GM12878 (cell line): ENCODE data around the gene TMC4. TPM values are rescaled to one million over a fixed set of nuclear protein-coding genes. Genes with fewer than 3 reads are reported as not detected.

ENCODE experiments used
- CUX1 ChIP-seq: IDR thresholded peaks from 2 replicates; pipeline ENCODE4 v1.6.1; 2012; ENCODE audit warnings: improper control_type of control experiment, low read depth, low read length; ENCODE audit not compliant: insufficient replicate concordance
- FOXK2 ChIP-seq: fragments of 450-650 bp; IDR thresholded peaks from 2 replicates; pipeline ENCODE4 v1.6.1; 2017; ENCODE audit warnings: mild to moderate bottlenecking, moderate library complexity
- IKZF1 ChIP-seq: fragments of 450-650 bp; conservative IDR thresholded peaks from 2 replicates; pipeline ENCODE4 v1.6.1; 2017; ENCODE audit warnings: antibody characterized with exemption, mild to moderate bottlenecking
- IKZF2 ChIP-seq, 2 experiments: fragments of 450-650 bp; IDR thresholded peaks; 2 replicates each; pipeline ENCODE4 v1.6.1; 2017; ENCODE audit warnings: mild to moderate bottlenecking in 2 of 2, moderate library complexity in 2 of 2
- NR2F1 ChIP-seq: fragments of 450-650 bp; conservative IDR thresholded peaks from 2 replicates; pipeline ENCODE4 v1.6.1; 2017; ENCODE audit warnings: mild to moderate bottlenecking
- PML ChIP-seq: IDR thresholded peaks from 2 replicates; pipeline ENCODE4 v1.6.1; 2012; ENCODE audit warnings: low read length, inconsistent platforms
- POLR2A ChIP-seq: IDR thresholded peaks from 2 replicates; pipeline ENCODE4 v1.6.1; 2011; ENCODE audit warnings: low read depth, mild to moderate bottlenecking, low read length
- POLR2AphosphoS2 ChIP-seq: IDR thresholded peaks from 2 replicates; pipeline ENCODE4 v1.6.1; 2011; ENCODE audit warnings: low read depth, mild to moderate bottlenecking, low read length, improper control_type of control experiment, moderate library complexity
- POLR2AphosphoS5 ChIP-seq: IDR thresholded peaks from 2 replicates; pipeline ENCODE4 v1.6.1; 2011; ENCODE audit warnings: mild to moderate bottlenecking, low read length, inconsistent platforms
- ZBED1 ChIP-seq: IDR thresholded peaks from 2 replicates; pipeline ENCODE4 v1.6.1; 2016; ENCODE audit warnings: borderline replicate concordance
- ZBTB40 ChIP-seq: fragments of 450-650 bp; IDR thresholded peaks from 2 replicates; pipeline ENCODE4 v1.6.1; 2016; ENCODE audit warnings: mild to moderate bottlenecking, moderate library complexity, borderline replicate concordance
- ZNF274 ChIP-seq: IDR thresholded peaks from one replicate; pipeline ENCODE4 v1.8.0; 2011; ENCODE audit not compliant: insufficient read length, insufficient read depth
- polyA plus RNA-seq, 11 experiments: library from polyadenylated mRNA; depleted of rRNA in 4 of 11; unstranded in 6 of 11; stranded (reverse) in 5 of 11; fragments of >200 nt; fragmentation: Nextera tagmentation in 4 of 11; fragmentation: Illumina TruSeq in 1 of 11; extraction: Ambion mirVana in 4 of 11; extraction: Trizol in 1 of 11; gene quantifications; 1 replicate in 1 of 11; 2 replicates in 10 of 11; pipeline versions ENCODE4 v1.2.1 to v1.2.3, GENCODE V29; 2011 to 2016; ENCODE audit warnings: inconsistent platforms in 2 of 11, missing spikeins in 2 of 11, low read depth in 1 of 11
- total RNA-seq, 4 experiments: library from RNA; depleted of rRNA in 3 of 4; stranded (reverse); fragments of >200 nt in 3 of 4; fragmentation: Illumina TruSeq in 1 of 4; extraction: Trizol in 1 of 4; gene quantifications; 2 replicates each; pipeline versions ENCODE4 v1.2.1 to v1.2.3, GENCODE V29; 2013 to 2021
- TF ChIP-seq, protein P1 (sequence below): IDR thresholded peaks from 2 replicates; pipeline ENCODE4 v1.6.1; 2011; ENCODE audit warnings: mild to moderate bottlenecking, low read depth, low read length, moderate library complexity; ENCODE audit not compliant: insufficient replicate concordance
- TF ChIP-seq, protein P2 (sequence below): fragments of 450-650 bp; formaldehyde crosslinking; IDR thresholded peaks from 2 replicates; pipeline ENCODE4 v1.4.0; 2020; ENCODE audit warnings: mild to moderate bottlenecking, moderate library complexity

TMC4 gene
- total and polyA plus RNA-seq, 10 of the 15 experiments (the other 5 are each of a cell fraction or from before 2014, with no cell fraction given), result 0.33 to 0.83 (median 0.74) TPM; not detected in 7

- TF ChIP-seq, protein P1, sequence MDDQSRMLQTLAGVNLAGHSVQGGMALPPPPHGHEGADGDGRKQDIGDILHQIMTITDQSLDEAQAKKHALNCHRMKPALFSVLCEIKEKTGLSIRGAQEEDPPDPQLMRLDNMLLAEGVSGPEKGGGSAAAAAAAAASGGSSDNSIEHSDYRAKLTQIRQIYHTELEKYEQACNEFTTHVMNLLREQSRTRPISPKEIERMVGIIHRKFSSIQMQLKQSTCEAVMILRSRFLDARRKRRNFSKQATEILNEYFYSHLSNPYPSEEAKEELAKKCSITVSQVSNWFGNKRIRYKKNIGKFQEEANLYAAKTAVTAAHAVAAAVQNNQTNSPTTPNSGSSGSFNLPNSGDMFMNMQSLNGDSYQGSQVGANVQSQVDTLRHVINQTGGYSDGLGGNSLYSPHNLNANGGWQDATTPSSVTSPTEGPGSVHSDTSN, result peak; percentile 5
- TF ChIP-seq ZBTB40 (no peak), POLR2A (peak; percentile 76), PML (peak; percentile 86), CUX1 (no peak), FOXK2 (peak; percentile 74), IKZF1 (peak; percentile 95), ZNF274 (no peak), NR2F1 (peak; percentile 65; the same call in 1 of the 2 replicates), ZBED1 (peak; percentile 78; the same call in 1 of the 2 replicates), POLR2AphosphoS2 (peak; percentile 65; the same call in 1 of the 2 replicates), IKZF2 (IDR thresholded peaks at IDR 0.05) (peak; percentile 97), POLR2AphosphoS5 (peak; percentile 92)
- TF ChIP-seq, protein P2, sequence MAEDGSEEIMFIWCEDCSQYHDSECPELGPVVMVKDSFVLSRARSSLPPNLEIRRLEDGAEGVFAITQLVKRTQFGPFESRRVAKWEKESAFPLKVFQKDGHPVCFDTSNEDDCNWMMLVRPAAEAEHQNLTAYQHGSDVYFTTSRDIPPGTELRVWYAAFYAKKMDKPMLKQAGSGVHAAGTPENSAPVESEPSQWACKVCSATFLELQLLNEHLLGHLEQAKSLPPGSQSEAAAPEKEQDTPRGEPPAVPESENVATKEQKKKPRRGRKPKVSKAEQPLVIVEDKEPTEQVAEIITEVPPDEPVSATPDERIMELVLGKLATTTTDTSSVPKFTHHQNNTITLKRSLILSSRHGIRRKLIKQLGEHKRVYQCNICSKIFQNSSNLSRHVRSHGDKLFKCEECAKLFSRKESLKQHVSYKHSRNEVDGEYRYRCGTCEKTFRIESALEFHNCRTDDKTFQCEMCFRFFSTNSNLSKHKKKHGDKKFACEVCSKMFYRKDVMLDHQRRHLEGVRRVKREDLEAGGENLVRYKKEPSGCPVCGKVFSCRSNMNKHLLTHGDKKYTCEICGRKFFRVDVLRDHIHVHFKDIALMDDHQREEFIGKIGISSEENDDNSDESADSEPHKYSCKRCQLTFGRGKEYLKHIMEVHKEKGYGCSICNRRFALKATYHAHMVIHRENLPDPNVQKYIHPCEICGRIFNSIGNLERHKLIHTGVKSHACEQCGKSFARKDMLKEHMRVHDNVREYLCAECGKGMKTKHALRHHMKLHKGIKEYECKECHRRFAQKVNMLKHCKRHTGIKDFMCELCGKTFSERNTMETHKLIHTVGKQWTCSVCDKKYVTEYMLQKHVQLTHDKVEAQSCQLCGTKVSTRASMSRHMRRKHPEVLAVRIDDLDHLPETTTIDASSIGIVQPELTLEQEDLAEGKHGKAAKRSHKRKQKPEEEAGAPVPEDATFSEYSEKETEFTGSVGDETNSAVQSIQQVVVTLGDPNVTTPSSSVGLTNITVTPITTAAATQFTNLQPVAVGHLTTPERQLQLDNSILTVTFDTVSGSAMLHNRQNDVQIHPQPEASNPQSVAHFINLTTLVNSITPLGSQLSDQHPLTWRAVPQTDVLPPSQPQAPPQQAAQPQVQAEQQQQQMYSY (CRISPR knock-in tag), result no peak
These were observed 35.2 kb upstream of the TMC4 start (continued) for GRCh38 chr19:54207983-54208783.
